ENCODE data around the gene EVPLL.
"Not testable (repeated sequence)": the region's sequence is repeated elsewhere in the genome, so short reads cannot be mapped to it uniquely, and the experiment has no call there.

DNA sequence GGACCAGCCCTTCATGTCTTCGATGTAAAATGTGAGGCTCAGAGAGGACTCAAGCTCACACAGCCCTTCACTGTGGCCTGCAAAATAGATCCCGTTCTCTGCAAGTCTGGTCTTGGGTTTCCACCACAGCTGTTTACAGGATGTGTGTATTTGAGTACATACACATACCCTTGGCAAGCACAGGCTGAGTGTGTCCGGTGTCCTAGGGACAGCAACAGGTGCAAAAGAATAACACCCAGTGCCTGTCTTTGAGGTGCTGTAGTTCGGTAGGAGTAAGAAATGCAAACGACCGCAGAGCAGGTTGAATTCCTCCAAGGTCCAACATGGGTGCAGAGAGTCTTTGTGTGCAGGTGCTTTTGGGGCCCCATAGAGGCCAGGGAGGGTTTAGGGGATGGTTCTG lies 44.9 kb downstream of the EVPLL start:
- TF ChIP-seq, protein P1, sequence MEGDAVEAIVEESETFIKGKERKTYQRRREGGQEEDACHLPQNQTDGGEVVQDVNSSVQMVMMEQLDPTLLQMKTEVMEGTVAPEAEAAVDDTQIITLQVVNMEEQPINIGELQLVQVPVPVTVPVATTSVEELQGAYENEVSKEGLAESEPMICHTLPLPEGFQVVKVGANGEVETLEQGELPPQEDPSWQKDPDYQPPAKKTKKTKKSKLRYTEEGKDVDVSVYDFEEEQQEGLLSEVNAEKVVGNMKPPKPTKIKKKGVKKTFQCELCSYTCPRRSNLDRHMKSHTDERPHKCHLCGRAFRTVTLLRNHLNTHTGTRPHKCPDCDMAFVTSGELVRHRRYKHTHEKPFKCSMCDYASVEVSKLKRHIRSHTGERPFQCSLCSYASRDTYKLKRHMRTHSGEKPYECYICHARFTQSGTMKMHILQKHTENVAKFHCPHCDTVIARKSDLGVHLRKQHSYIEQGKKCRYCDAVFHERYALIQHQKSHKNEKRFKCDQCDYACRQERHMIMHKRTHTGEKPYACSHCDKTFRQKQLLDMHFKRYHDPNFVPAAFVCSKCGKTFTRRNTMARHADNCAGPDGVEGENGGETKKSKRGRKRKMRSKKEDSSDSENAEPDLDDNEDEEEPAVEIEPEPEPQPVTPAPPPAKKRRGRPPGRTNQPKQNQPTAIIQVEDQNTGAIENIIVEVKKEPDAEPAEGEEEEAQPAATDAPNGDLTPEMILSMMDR (conservative IDR thresholded peaks at IDR 0.05; ENCODE audit: low read length) = not testable (repeated sequence)
- not testable (repeated sequence) for TF ChIP-seq EZH2phosphoT487 (IDR thresholded peaks at IDR 0.05; ENCODE audit: borderline replicate concordance, low read depth, low read length)

Measured in OCI-LY7 (cell line).